HG03575 (cell line): ENCODE data around the gene CD33.
"Not testable (repeated sequence)": the region's sequence is repeated elsewhere in the genome, so short reads cannot be mapped to it uniquely, and the experiment has no call there.

Experiments
- ATAC-seq: cut with Tn5 transposase; IDR thresholded peaks from one replicate; pipeline ENCODE4 v1.9.1; 2021; ENCODE audit not compliant: unreplicated experiment, insufficient number of reproducible peaks, low FRiP score; ENCODE audit errors: extremely low read depth

The CD33 gene

DNA sequence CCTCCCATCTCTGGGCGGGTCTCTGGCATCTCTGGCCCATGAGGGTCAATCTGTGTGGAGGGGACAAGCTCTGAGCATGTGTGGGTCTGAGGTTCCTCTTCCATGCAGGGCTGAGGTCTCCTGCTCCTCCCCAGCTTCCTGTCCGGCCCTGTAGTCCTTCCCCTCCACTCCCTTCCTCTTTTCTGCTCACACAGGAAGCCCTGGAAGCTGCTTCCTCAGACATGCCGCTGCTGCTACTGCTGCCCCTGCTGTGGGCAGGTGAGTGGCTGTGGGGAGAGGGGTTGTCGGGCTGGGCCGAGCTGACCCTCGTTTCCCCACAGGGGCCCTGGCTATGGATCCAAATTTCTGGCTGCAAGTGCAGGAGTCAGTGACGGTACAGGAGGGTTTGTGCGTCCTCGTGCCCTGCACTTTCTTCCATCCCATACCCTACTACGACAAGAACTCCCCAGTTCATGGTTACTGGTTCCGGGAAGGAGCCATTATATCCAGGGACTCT lies at the start of gene CD33:
TSS of gene CD33 (plus strand) at position 183 of the 496 bp plus-strand sequence. CDS start at position 222, 39 bp downstream.
- not testable (repeated sequence) for ATAC-seq

DNA sequence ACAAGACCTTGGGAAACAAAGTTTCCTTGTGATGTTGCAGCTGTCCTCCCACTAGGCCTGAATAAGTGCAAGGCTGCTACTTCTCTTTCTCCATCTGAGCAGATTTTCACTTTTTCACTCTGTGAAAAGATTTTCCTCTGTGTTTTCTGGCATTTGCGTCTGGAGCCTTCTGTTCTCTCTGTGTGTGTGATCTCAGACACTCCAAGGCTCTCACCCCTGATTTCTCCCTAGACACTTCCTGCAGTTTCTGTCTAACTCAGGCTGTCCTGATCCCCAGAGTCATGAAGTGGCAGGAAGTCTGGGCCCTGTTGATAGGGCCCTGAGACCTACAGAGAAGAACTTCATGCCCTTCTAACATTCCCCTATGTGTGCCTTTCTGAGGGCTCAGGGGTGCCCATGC lies 45.6 kb upstream of the CD33 start:
- no peak for ATAC-seq

DNA sequence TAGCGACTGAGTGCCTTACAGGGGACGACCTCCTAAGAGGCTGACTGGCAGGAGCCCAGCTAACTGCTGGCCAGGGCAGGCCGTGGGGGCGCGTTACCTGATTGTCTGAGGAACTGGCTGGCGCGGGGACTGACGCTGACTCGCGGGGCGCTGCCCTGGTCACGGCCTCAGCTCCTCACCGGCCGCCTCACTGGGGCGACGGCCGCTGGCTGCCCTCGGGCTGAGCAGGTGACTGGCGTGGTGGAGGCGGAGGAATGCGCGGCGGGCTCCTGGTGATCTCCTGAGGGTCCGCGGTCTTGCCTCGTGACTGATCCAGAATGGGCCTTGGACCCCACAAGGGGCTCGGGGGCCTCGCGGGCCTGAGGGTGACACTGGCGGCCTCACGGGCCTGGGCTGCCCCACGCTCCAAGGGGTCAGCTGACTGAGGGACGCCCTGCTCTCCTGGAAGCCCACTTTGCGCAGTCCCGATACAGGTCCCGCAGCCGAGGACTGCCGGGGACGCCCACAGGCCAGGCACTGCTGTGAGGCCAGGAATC lies 43.4 kb upstream of the CD33 start:
- ATAC-seq = no peak

DNA sequence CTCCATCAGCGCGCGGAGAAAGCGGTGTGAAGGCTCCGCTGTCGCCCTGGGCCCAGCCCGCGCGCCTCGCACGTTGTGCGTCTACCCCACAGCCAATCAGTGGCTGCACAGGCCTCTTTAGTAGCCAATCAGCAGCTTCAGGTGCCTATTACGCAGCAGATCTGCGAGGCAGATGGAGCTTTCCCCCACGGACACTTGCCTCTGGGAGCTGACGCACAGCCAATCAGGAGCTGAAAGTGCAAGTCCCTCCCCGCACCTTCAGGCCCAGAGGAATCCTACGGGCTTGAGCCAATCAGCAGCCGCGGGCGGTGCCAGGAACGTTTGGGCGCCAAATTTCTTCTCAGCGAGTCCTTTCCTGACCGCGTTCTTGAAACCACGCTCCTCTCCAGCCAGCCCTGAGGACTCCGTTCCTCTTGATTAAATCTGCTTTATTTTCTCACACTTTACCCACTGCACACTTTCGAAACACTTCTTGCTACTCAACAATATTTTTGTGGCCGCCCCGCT lies 42.9 kb upstream of the CD33 start:
- ATAC-seq = no peak

DNA sequence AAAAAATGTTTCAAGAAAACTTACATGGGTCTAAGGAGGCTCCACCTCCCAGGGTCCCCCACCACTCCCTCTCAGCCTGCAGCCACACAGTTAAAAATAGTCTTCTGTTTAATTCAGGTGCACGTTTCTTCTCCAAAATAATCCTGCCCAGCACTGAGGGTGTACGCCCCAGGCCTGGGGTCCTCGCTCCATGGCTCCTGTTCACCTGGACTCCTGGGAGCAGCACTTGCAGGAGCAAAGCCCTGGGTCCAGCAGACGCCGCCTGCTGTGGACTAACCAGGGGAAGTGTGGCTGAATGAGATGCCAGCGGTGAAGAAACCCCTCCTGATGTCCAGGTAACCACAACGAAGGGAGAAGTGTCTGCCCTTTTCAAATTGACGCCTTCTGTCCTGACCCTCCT lies 41.3 kb upstream of the CD33 start:
- no peak for ATAC-seq

DNA sequence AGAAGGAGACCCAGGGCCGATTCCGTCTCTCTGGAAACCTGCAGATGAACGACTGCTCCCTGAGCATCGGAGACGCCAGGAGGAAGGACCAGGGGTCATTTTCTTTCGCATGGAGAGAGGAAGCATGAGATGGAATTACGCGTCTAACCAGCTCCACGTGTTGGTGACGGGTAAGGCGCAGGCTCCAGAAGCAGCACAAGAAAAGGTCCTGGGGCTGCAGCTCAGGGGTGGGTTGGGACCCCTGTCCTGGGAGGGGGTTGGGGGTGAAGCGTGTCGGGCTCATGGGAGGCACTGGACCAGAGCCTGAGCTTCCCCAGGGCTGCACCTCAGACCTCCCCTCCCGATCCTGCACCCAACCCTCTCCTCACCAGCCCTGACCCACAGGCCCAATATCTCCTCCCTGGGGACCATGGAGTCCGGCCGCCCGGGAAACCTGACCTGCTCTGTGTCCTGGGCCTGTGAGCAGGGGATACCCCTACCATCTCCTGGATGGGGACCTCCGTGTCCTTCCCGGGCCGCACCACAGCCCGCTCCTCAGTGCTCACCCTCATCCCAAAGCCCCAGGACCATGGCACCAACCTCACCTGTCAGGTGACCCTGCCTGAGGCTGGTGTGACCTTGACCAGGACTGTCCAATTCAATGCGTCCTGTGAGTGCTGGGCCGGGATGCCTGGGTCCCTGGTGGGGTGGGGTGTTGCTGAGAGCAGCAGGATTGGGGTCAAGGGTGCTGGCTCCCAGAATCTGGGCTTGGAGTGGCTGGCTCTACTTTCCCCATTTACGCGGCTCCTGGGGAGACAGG lies 39.6 kb upstream of the CD33 start:
- ATAC-seq = no peak

DNA sequence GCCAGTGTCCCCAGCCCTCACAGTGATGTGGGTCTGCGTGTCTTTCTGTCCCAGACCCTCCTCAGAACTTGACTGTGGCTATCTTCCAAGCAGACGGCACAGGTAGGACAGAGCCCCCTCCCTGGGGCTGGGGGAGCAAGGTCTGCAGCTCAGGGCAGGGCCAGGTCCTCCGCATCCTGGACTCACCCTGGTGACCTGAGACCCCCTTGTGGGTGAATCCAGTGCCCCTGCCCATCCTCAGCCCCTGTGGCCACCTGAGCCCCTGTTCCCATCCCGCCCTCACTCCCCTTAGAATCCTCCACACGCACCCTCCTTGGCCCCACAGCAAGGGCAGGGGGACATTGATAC lies 39.0 kb upstream of the CD33 start:
- no peak for ATAC-seq

DNA sequence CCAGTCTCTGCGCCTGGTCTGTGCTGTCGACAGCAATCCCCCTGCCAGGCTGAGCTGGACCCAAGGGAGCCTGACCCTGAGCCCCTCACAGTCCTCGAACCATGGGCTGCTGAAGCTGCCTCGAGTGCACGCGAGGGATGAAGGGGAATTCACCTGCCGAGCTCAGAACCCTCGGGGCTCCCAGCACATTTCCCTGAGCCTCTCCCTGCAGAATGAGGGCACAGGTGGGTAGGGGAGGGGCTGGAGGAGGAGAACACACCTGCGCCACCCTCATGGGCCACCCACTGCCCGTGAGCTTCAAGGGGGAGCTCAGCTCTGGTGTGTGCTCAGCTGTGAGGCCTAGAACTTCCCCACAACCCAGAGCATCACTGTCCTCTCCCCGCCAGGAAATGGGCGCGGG lies 38.6 kb upstream of the CD33 start:
- no peak for ATAC-seq

DNA sequence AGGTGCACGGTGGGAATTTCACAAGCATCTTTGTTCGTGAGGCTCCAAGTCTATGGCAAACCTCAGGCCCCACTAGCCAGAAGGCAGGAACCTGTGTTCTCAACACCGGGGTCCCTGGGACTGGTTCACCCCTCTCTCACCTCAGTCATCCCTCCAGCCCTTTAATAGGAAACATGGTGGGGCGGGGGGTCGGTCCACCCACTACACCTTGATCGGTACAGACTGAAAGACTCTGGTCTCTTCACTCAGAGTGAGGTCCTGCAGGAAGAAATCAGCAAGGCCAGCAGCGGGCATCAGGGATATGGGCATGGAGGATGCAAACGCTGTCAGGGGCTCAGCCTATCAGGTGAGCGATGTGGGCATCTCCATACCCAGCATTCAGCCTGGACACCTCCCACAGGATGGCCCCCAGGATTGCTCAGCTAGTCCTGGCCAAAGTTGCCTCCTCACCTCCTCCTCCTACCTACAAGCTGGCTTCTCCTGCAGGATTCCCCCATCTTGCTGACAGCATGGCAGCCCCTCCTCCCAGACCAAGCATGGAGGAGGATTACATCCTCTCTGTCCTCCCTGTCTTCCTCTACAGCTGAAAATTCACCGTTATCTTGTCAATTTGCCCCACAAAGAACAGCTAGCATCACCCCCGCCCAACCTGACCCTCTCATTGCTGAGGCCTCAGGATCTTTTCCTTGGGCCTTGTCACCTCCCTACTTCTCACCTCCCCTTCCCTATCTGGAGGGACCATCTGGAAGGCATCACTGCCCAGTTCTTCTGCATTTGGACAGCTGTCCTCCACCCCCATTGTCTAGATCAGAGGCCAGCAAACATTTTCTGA lies 37.3 kb upstream of the CD33 start:
- ATAC-seq = no peak

DNA sequence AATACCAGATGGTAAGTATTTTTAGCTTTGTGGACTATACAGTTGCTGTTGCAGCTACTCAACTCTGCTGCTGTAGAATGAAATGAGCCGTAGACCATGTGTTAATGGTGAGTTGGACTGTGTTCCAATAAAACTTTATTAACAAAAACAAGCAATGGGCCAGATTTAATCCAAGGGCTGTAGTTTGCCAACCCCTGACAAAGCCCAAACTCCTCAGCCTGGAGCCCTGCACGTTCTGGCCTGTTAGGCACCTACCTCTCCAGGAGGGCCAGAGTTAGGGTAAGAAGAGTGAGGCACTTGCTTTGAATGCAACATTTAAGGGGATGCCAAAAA lies 36.7 kb upstream of the CD33 start:
- no peak for ATAC-seq

DNA sequence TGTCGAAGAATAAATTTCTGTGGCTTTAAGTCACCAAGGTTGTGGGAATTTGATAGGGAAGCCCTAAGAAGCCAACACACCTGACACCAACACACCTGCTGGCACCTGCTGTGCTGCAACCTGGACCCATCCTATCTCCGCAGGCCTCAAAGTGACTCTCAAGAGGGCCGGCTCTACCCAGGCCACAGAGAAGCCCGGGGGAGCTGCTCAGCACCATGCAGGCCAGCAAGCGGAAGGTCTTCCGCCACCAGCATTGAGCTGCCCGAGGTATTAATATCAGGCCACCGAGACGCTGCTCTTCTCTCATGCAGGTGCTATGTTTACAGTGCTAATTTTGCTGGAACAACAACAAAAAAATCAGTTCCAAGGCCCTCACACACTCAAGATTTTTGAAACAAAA lies 32.2 kb upstream of the CD33 start:
- ATAC-seq = no peak

DNA sequence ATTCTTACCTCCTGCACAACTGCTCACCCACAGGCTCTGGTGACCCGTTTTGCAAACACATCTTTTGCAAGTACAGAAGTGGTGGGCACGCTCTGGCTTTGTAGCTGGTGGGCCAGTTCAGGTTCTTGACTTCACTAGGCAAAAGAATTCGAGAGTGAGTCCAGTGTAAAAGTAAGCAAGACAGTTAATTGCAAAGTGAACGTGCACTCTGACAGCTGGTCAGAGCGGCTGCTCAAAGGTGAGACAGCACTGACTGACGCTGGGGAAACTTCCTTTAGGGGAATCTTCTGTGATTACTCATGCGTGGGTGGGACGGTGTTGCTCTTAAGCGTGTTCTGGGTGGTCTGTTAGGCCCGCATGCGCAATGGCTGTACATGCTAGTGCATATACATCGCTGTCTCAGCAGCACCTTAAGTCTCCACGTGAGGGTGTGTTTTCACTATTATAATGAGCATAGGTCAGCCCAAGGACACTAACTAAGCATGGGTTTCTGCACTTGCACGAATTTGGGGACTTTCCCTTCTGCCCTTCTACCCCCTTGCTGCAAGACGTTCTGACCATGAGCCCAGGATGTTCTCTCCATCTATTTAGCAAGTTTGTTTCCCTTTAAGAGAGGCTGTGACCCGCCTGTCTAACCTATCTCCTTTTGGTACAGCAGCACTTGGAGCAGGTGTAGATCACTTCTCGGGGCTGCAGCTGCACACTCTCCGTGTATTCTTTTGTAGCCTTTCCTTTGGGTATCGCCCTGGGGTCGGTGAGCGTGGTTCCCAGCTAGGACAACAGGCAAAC lies 30.2 kb upstream of the CD33 start:
- ATAC-seq = no peak

DNA sequence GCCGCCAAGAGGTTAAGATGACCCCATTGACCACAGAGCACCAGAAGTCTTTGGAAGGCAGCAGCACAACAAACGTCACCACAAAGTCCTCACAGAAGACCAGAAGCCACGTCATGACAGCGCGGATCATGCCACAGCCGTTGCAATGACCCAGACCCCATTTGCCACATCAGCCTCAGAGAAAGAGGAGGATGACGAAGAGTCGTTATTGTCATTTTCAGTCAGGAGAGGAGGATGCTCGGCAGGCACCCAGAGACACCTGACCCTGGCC lies 29.6 kb upstream of the CD33 start:
- no peak for ATAC-seq

DNA sequence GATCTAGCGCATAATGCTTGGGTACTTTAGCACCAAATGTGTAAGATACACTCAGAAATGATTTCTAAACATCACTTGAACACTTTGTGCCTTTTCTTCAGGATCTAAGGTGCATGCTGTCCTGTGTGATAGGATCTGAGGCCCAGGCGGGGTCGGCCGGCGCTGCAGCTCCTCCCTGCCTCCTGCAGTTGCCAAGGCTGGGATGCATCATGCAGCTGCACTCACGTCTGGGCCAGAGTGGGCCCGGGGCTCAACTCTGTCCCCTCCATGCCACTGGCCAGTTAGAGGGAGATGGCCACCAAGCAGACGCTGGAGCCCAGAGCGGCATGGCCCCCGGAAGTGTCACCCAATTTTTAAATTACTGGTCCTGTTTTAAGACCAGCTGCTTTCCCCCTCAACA lies 29.3 kb upstream of the CD33 start:
- no peak for ATAC-seq

DNA sequence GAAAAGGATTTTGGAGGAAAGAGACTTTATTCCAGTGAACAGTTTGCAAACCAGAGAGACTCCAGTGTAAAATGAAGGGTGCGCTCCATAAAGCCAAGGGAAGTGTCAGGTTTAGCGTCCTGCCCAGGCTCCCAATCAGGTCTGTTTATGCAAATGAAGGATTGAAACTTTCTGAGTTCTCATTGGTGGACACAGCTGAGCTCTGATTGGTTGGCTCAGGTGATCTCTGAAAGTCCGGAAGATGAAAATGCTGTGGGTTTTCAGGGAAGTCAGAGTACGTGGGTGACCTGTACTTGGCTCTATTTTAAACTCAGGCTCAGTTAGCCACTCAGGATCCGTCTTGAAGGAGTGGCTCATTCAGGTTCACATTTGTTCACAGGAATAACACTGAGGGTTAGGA lies 28.7 kb upstream of the CD33 start:
- no peak for ATAC-seq

DNA sequence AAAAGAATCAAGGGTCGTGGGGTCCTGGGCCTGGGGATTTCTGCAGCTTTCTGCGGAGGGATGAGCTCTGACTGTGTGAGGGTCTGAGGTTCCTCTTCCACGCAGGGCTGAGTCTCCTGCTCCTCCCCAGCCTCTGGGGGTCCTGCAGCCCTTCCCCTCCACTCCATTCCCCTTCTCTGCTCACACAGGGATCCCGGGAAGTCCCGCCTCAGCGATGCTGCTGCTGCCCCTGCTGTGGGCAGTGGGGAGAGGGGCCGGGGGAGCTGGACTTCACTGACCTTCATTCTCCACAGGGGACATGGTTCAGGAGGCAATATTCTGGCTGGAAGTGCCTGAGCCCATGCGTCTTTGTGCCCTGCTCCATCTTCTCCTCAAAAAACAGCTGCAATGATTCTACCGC lies 26.2 kb upstream of the CD33 start:
- ATAC-seq = no peak

DNA sequence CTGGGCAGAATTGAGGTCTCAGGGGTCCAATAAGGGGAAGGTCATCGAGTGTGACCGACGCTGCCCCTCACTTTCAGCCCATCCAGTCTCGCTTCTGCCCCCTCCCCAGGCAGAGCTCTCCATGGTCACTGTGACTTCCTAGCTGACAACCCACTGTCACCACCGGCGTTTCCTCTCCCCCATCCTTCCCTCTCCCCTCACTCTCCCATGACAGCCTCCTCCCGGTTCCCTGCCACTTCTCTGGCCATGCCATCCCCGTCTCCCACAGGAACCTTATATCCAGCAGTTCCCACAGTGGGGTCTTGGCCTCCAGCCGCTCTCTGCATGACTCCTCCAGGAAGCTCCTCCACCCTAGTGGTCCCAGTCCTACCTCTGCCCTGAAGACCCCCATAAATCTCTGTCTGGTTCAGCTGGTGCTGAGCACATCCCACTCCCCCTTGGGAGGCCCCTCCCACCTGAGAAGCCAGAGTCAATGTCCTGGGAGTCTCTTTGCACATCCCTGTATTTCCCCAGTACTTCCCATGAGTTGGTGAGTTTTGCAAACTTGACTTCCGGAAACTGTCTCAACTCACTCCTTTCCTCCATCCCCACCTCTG lies 24.7 kb upstream of the CD33 start:
- ATAC-seq = no peak

DNA sequence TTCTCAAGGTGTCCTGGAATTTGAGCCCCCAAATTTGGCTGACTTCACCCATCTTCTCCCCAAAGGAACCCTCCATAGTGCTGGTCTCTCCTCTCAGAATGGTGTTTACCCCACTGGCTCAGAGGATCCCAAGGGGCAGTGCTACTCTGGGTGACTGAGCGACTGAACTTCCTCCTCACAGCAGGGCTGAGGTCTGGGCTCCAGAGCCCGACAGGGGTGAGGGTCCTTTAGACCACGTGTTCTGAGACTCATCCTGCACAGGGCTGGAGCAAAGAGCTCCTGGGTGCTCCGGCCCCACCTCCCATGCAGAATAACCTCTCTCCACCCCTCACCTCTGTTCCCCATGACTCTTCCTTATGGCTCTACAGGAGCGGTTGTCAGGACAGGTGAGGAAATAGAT lies 23.2 kb upstream of the CD33 start:
- no peak for ATAC-seq

DNA sequence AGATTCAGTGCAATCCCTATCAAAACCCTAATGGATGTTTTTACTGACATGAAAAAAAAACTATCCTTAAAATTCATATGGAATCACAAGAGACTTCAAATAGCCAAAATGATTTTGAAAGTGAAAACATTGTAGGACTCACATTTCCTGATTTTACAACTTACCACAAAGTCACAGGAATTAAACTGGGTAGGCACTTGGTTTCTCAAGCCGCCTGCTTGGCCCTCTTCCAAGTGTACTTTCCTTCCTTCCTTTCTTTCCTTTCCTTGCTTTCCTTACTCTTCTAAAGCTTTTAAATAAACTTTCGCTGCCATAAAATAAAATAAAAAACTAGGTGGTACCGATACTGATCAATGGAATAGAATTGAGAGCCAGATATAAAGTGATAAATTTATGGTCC lies 21.0 kb upstream of the CD33 start:
- ATAC-seq = no peak
